ENCODE data around the gene TMEM17.

Gene TMEM17

GRCh38 chr2:62455957-62456692 lies 49.9 kb downstream of the TMEM17 start:
- DNase-seq (ENCODE audit: low read depth) = no peak

GRCh38 chr2:62453955-62454354 lies 52.0 kb downstream of the TMEM17 start:
- DNase-seq (ENCODE audit: low read depth) = no peak

- no peak for DNase-seq (ENCODE audit: low read depth)
Observed at GRCh38 chr2:62452701-62453454, 53.1 kb downstream of the TMEM17 start.

- DNase-seq (ENCODE audit: low read depth) = no peak
Observed at GRCh38 chr2:62450716-62451191, 55.2 kb downstream of the TMEM17 start.

Data from CMK (cell line).